H1 (cell line): Measurements from ENCODE around the gene RPP30. TPM values are rescaled to one million over a fixed set of nuclear protein-coding genes. Genes with fewer than 3 reads are reported as not detected.

Source experiments
- CTCF ChIA-PET: fragments of 300-600 bp; sonication (Branson Sonifier 250); formaldehyde crosslinking; loops from one replicate; lab custom pipeline; 2021; ENCODE audit not compliant: partially characterized antibody; lab: Charles Lee
- POLR2A ChIA-PET: fragments of 300-600 bp; sonication (Branson Sonifier 250); formaldehyde crosslinking; loops from one replicate; lab custom pipeline; 2021; ENCODE audit warnings: inconsistent platforms; ENCODE audit not compliant: partially characterized antibody; lab: Charles Lee
- DNase-seq, 2 experiments: peaks; one replicate each; pipeline versions ENCODE4 v3.0.0 to v3.0.0-alpha.2; 2010 to 2022; ENCODE audit warnings: low spot score in 2 of 2, low read depth in 1 of 2, mixed read lengths in 1 of 2
- FAIRE-seq: peaks from 2 replicates; lab custom pipeline; 2011; peaks lifted over from hg19 to GRCh38; lab: Jason Lieb, UNC
- H2AFZ ChIP-seq: 2 replicates; pipeline ENCODE4 v1.8.1; 2012; ENCODE audit warnings: low read length, inconsistent platforms
- H2AK5ac ChIP-seq: 2 replicates; pipeline ENCODE4 v1.6.1; 2013; ENCODE audit warnings: low read depth, low read length
- H2BK120ac ChIP-seq: replicated peaks from 2 replicates; pipeline ENCODE3; 2013; ENCODE audit warnings: low read depth, low read length, inconsistent platforms
- H2BK12ac ChIP-seq: 2 replicates; pipeline ENCODE4 v1.6.1; 2013; ENCODE audit warnings: low read depth, low read length
- H2BK15ac ChIP-seq: 2 replicates; pipeline ENCODE4 v1.6.1; 2013; ENCODE audit warnings: low read length
- H2BK20ac ChIP-seq: 2 replicates; pipeline ENCODE4 v1.6.1; 2013; ENCODE audit warnings: low read length
- H2BK5ac ChIP-seq: 2 replicates; pipeline ENCODE4 v1.6.1; 2013; ENCODE audit warnings: low read depth, low read length
- H3K14ac ChIP-seq: 2 replicates; pipeline ENCODE4 v1.6.1; 2013; ENCODE audit warnings: inconsistent platforms; ENCODE audit not compliant: insufficient read length
- H3K18ac ChIP-seq: 2 replicates; pipeline ENCODE4 v1.6.1; 2013; ENCODE audit warnings: low read length; ENCODE audit errors: extremely low read depth
- H3K23ac ChIP-seq: 2 replicates; pipeline ENCODE4 v1.6.1; 2013; ENCODE audit warnings: inconsistent platforms; ENCODE audit not compliant: insufficient read length
- H3K23me2 ChIP-seq: 2 replicates; pipeline ENCODE4 v1.6.1; 2013; ENCODE audit warnings: low read depth, low read length
- H3K27ac ChIP-seq: 2 replicates; pipeline ENCODE4 v1.6.1; 2011; ENCODE audit warnings: low read depth, low read length, inconsistent platforms
- H3K27me3 ChIP-seq, 4 experiments: replicated peaks in 1 of 4; 1 replicate in 1 of 4; 2 replicates in 3 of 4; pipeline versions ENCODE4 v1.6.1 to v1.8.1; 2011 to 2013; ENCODE audit warnings: low read length in 3 of 4, mild to moderate bottlenecking in 3 of 4, inconsistent platforms in 2 of 4, mixed read lengths in 2 of 4, moderate library complexity in 1 of 4; ENCODE audit not compliant: control insufficient read depth in 3 of 4, insufficient read depth in 3 of 4; ENCODE audit errors: extremely low read depth in 1 of 4
- H3K36me3 ChIP-seq, 4 experiments: 2 replicates each; pipeline versions ENCODE4 v1.6.1 to v1.8.1; 2011 to 2013; ENCODE audit warnings: mild to moderate bottlenecking in 4 of 4, low read length in 3 of 4, moderate library complexity in 2 of 4, control low read depth in 1 of 4, inconsistent platforms in 1 of 4; ENCODE audit not compliant: insufficient read depth in 4 of 4, control insufficient read depth in 2 of 4
- H3K4ac ChIP-seq: replicated peaks from 2 replicates; pipeline ENCODE3; 2013; ENCODE audit warnings: low read length, low read depth, mixed read lengths, inconsistent platforms; ENCODE audit not compliant: insufficient read length
- H3K4me1 ChIP-seq, 4 experiments: replicated peaks in 1 of 4; 1 replicate in 1 of 4; 2 replicates in 3 of 4; pipeline versions ENCODE4 v1.6.1 to v1.8.1; 2011 to 2013; ENCODE audit warnings: low read length in 3 of 4, inconsistent platforms in 2 of 4, mixed read lengths in 1 of 4; ENCODE audit not compliant: insufficient read depth in 4 of 4, control insufficient read depth in 3 of 4
- H3K4me2 ChIP-seq, 2 experiments: 2 replicates each; pipeline versions ENCODE4 v1.6.1 to v1.8.1; 2011 to 2013; ENCODE audit warnings: low read depth in 2 of 2, low read length in 2 of 2, control low read depth in 1 of 2, inconsistent platforms in 1 of 2, mild to moderate bottlenecking in 1 of 2; ENCODE audit not compliant: insufficient read depth in 1 of 2
- H3K4me3 ChIP-seq, 4 experiments: fragments of 200-600, 300-600 bp in 1 of 4; sonication (generic), shearing (Covaris generic), sonication (Bioruptor Twin) in 1 of 4; 2 replicates each; pipeline versions ENCODE4 v1.5.1 to v1.8.1; 2011 to 2016; ENCODE audit warnings: low read length in 4 of 4, low read depth in 3 of 4, control low read depth in 2 of 4, inconsistent platforms in 2 of 4, mild to moderate bottlenecking in 2 of 4, mixed read lengths in 1 of 4, moderate library complexity in 1 of 4; ENCODE audit not compliant: insufficient read depth in 2 of 4; ENCODE audit errors: extremely low read depth in 1 of 4
- H3K56ac ChIP-seq: replicated peaks from 2 replicates; pipeline ENCODE3; 2013; ENCODE audit warnings: low read depth, mild to moderate bottlenecking, mixed read lengths, low read length, inconsistent platforms; ENCODE audit not compliant: insufficient read length
- H3K79me1 ChIP-seq: 2 replicates; pipeline ENCODE4 v1.6.1; 2013; ENCODE audit warnings: low read depth, low read length, control low read depth
- H3K79me2 ChIP-seq, 2 experiments: 2 replicates each; pipeline versions ENCODE4 v1.6.1 to v1.8.1; 2012 to 2013; ENCODE audit warnings: low read length in 2 of 2, mild to moderate bottlenecking in 2 of 2, inconsistent platforms in 1 of 2; ENCODE audit not compliant: insufficient read depth in 2 of 2, control insufficient read depth in 1 of 2
- H3K9ac ChIP-seq, 4 experiments: replicated peaks in 1 of 4; 1 replicate in 1 of 4; 2 replicates in 3 of 4; pipeline versions ENCODE4 v1.6.1 to v1.8.1; 2011 to 2013; ENCODE audit warnings: low read depth in 3 of 4, low read length in 3 of 4, control low read depth in 2 of 4, mild to moderate bottlenecking in 2 of 4, moderate library complexity in 2 of 4, inconsistent platforms in 1 of 4; ENCODE audit errors: extremely low read depth in 1 of 4
- H3K9me3 ChIP-seq, 2 experiments: 2 replicates each; pipeline versions ENCODE4 v1.6.1 to v1.8.1; 2012 to 2013; ENCODE audit warnings: mild to moderate bottlenecking in 2 of 2, moderate library complexity in 2 of 2, control low read depth in 1 of 2, inconsistent platforms in 1 of 2, low read depth in 1 of 2, low read length in 1 of 2, mixed read lengths in 1 of 2; ENCODE audit not compliant: insufficient read depth in 2 of 2
- H4K20me1 ChIP-seq, 2 experiments: replicated peaks in 1 of 2; 2 replicates each; pipeline versions ENCODE3 to v1.8.1; 2011 to 2013; ENCODE audit warnings: inconsistent platforms in 2 of 2, low read length in 2 of 2, mild to moderate bottlenecking in 1 of 2; ENCODE audit not compliant: insufficient read depth in 2 of 2, control insufficient read depth in 1 of 2
- H4K5ac ChIP-seq: 2 replicates; pipeline ENCODE4 v1.6.1; 2013; ENCODE audit warnings: low read length, low read depth, mixed read lengths, inconsistent platforms; ENCODE audit not compliant: insufficient read length
- H4K8ac ChIP-seq: 2 replicates; pipeline ENCODE4 v1.8.0; 2013; ENCODE audit warnings: mild to moderate bottlenecking, moderate library complexity, low read length, inconsistent platforms; ENCODE audit not compliant: insufficient read depth; ENCODE audit errors: extremely low read depth
- H4K91ac ChIP-seq: replicated peaks from 2 replicates; pipeline ENCODE3; 2013; ENCODE audit warnings: low read length, mixed read lengths, inconsistent platforms; ENCODE audit not compliant: insufficient read length
- KDM1A ChIP-seq: fragments of 200-600, 300-600 bp; sonication (generic); IDR thresholded peaks from 2 replicates; pipeline ENCODE4 v1.7.1; 2016; ENCODE audit warnings: mild to moderate bottlenecking, low read length, borderline replicate concordance
- WGBS, 2 experiments: shearing (Covaris generic) in 1 of 2; methylation state at CpG; one replicate each; pipeline versions ENCODE4 v1.1.6 to v1.1.7; 2013 to 2015; ENCODE audit warnings: low lambda C conversion rate in 2 of 2, mixed read lengths in 2 of 2, inconsistent platforms in 1 of 2, low coverage in 1 of 2, missing lambda C conversion rate in 1 of 2; ENCODE audit not compliant: insufficient replicate concordance in 2 of 2, insufficient coverage in 1 of 2, insufficient read length in 1 of 2; ENCODE audit errors: extremely low coverage in 1 of 2, missing lambda C conversion rate in 1 of 2; 5-methylcytosine and 5-hydroxymethylcytosine counted together
- polyA plus RNA-seq, 7 experiments: library from polyadenylated mRNA; depleted of rRNA in 3 of 7; stranded (reverse) in 5 of 7; unstranded in 2 of 7; fragments of >200 nt in 5 of 7; fragments of 200-250 nt in 2 of 7; gene quantifications; 1 replicate in 5 of 7; 2 replicates in 1 of 7; 4 replicates in 1 of 7; pipeline versions ENCODE4 v1.2.1 to v1.2.3, GENCODE V29; 2011 to 2013; ENCODE audit warnings: missing spikeins in 2 of 7, mixed read lengths in 2 of 7
- total RNA-seq: library from RNA; stranded (reverse); fragmentation: NEBNext Ultra II Directional; extraction: Animal tissue kit (Norgen Biotek cat#: 25700); gene quantifications from 2 replicates; pipeline ENCODE4 v1.2.1, GENCODE V29; 2021

Gene RPP30
- total and polyA plus RNA-seq, 2 of the 8 experiments (the other 6 are each of a cell fraction or from before 2014, with no cell fraction given): 38.9 to 79.7 TPM

GRCh38 chr10:90884431-90884830, 12.7 kb downstream of the RPP30 start:
- WGBS, 2 experiments: 94% methylated on average over 3 of the region's 3 CpGs; no CpG with 5 or more reads in 1 of the 2 experiments
- H2BK120ac ChIP-seq: no peak overlapping the region
- H3K27me3 ChIP-seq: no peaks in the 10 kb centered on the region
- FAIRE-seq: no peak
- H2AFZ ChIP-seq: no peak overlapping the region
- no peak overlapping the region for H4K91ac ChIP-seq
- H2BK15ac ChIP-seq: no peak overlapping the region
- no peak overlapping the region for H2BK12ac ChIP-seq
- CTCF ChIA-PET: interaction anchor here (0.9 kb wide), 1 partner anchor 10 kb away, joined by 3 read pairs; no protein-coding TSS in a partner anchor
- H3K9ac ChIP-seq: no peak overlapping the region
- H4K20me1 ChIP-seq: peaks cover 0 to 3% of the 10 kb centered on the region in 2 experiments
- peaks cover 4 to 54% (median 20%) of the 10 kb centered on the region in 4 experiments; a peak in 7 of 8 replicates for H3K36me3 ChIP-seq
- H4K5ac ChIP-seq: no peak overlapping the region
- no peaks in the 10 kb centered on the region for H3K79me1 ChIP-seq
- no peak overlapping the region for H4K8ac ChIP-seq
- H3K18ac ChIP-seq: no peak overlapping the region
- H2BK5ac ChIP-seq: no peak overlapping the region
- no peaks in the 10 kb centered on the region for H3K4me1 ChIP-seq
- POLR2A ChIA-PET: no interaction called here
- H3K23ac ChIP-seq: no peak overlapping the region
- H3K27ac ChIP-seq: no peak overlapping the region
- no peak overlapping the region for H3K4me2 ChIP-seq
- H2AK5ac ChIP-seq: no peak overlapping the region
- H3K14ac ChIP-seq: no peak overlapping the region
- H3K4me3 ChIP-seq: no peak overlapping the region
- no peak for TF ChIP-seq KDM1A
- no peak overlapping the region for H2BK20ac ChIP-seq
- no peak for DNase-seq
- H3K23me2 ChIP-seq: no peaks in the 10 kb centered on the region
- H3K9me3 ChIP-seq: no peaks in the 10 kb centered on the region
- no peaks in the 10 kb centered on the region for H3K79me2 ChIP-seq
- H3K4ac ChIP-seq: no peak overlapping the region
- no peak overlapping the region for H3K56ac ChIP-seq
